Activated T-cell treated with anti-CD3 and anti-CD28 coated beads, Interleukin-2, amount 50 U/mL, for 24 hours (primary cell): Measurements from ENCODE around the gene ISX.
A peak's percentile ranks its signal among the peaks of the same experiment; 100 is the strongest.
"Not testable (repeated sequence)": the region's sequence is repeated elsewhere in the genome, so short reads cannot be mapped to it uniquely, and the experiment has no call there.

Experiments used
- DNase-seq: peaks from one replicate; pipeline ENCODE4 v3.0.0-alpha.2; 2020
- H3K27ac Mint-ChIP-seq: 2 replicates; pipeline ENCODE4 v1.8.0; 2020; ENCODE audit warnings: mild to moderate bottlenecking, mixed read lengths
- H3K27me3 Mint-ChIP-seq: 2 replicates; pipeline ENCODE4 v1.8.0; 2020; ENCODE audit warnings: mixed read lengths
- H3K36me3 Mint-ChIP-seq: 2 replicates; pipeline ENCODE4 v1.8.0; 2020; ENCODE audit warnings: low read depth, mixed read lengths
- H3K4me1 Mint-ChIP-seq: 2 replicates; pipeline ENCODE4 v1.8.0; 2020; ENCODE audit warnings: low read depth, mixed read lengths
- H3K4me3 Mint-ChIP-seq: 2 replicates; pipeline ENCODE4 v1.8.0; 2020; ENCODE audit warnings: mild to moderate bottlenecking, moderate library complexity, mixed read lengths
- H3K9me3 Mint-ChIP-seq: 2 replicates; pipeline ENCODE4 v1.8.0; 2020; ENCODE audit warnings: mixed read lengths

Gene ISX

GRCh38 chr22:35043934-35044319 is 22.0 kb upstream of the ISX start:
- Mint-ChIP-seq H3K27me3 (peaks cover 28% of the 10 kb centered on the region), H3K4me3 (no peak overlapping the region), H3K27ac (no peak overlapping the region), H3K36me3 (no peaks in the 10 kb centered on the region), H3K4me1 (no peaks in the 10 kb centered on the region), H3K9me3 (no peaks in the 10 kb centered on the region)
- no peak for DNase-seq

GRCh38 chr22:35044607-35045390 is 21.2 kb upstream of the ISX start:
- DNase-seq = no peak
- H3K27me3 Mint-ChIP-seq = peaks cover 33% of the 10 kb centered on the region
- H3K36me3 Mint-ChIP-seq = no peaks in the 10 kb centered on the region
- H3K4me3 Mint-ChIP-seq = no peak overlapping the region
- no peak overlapping the region for H3K27ac Mint-ChIP-seq
- H3K4me1 Mint-ChIP-seq = no peaks in the 10 kb centered on the region
- no peaks in the 10 kb centered on the region for H3K9me3 Mint-ChIP-seq

GRCh38 chr22:35045451-35045850 is 20.5 kb upstream of the ISX start:
- Mint-ChIP-seq H3K4me1 (no peaks in the 10 kb centered on the region), H3K36me3 (no peaks in the 10 kb centered on the region), H3K27me3 (peaks cover 38% of the 10 kb centered on the region), H3K9me3 (no peaks in the 10 kb centered on the region), H3K4me3 (no peak overlapping the region), H3K27ac (no peak overlapping the region)
- no peak for DNase-seq

GRCh38 chr22:35046744-35047462 is 19.1 kb upstream of the ISX start:
- H3K36me3 Mint-ChIP-seq = no peaks in the 10 kb centered on the region
- H3K27me3 Mint-ChIP-seq = peaks cover 40% of the 10 kb centered on the region
- no peaks in the 10 kb centered on the region for H3K9me3 Mint-ChIP-seq
- DNase-seq = no peak
- H3K27ac Mint-ChIP-seq = no peak overlapping the region
- no peak overlapping the region for H3K4me3 Mint-ChIP-seq
- H3K4me1 Mint-ChIP-seq = no peaks in the 10 kb centered on the region

- H3K4me1 Mint-ChIP-seq, H3K4me3 Mint-ChIP-seq, DNase-seq, H3K27ac Mint-ChIP-seq, H3K9me3 Mint-ChIP-seq, H3K36me3 Mint-ChIP-seq: not testable (repeated sequence)
- peaks cover 42% of the 10 kb centered on the region for H3K27me3 Mint-ChIP-seq
Measured at GRCh38 chr22:35050038-35050437, 15.9 kb upstream of the ISX start.

- Mint-ChIP-seq H3K36me3 (no peaks in the 10 kb centered on the region), H3K4me1 (no peaks in the 10 kb centered on the region), H3K27ac (no peak overlapping the region), H3K4me3 (no peak overlapping the region), H3K27me3 (peaks cover 40% of the 10 kb centered on the region), H3K9me3 (no peaks in the 10 kb centered on the region)
- DNase-seq = no peak
Measured at GRCh38 chr22:35051013-35051535, 14.9 kb upstream of the ISX start.

- no peak for DNase-seq
- Mint-ChIP-seq H3K4me1 (no peaks in the 10 kb centered on the region), H3K27me3 (peaks cover 39% of the 10 kb centered on the region), H3K4me3 (no peak overlapping the region), H3K9me3 (no peaks in the 10 kb centered on the region), H3K27ac (no peak overlapping the region), H3K36me3 (no peaks in the 10 kb centered on the region)
Measured at GRCh38 chr22:35051791-35052190, 14.2 kb upstream of the ISX start.

GRCh38 chr22:35053060-35053835 is 12.7 kb upstream of the ISX start:
- no peaks in the 10 kb centered on the region for H3K4me1 Mint-ChIP-seq
- no peaks in the 10 kb centered on the region for H3K9me3 Mint-ChIP-seq
- no peaks in the 10 kb centered on the region for H3K36me3 Mint-ChIP-seq
- DNase-seq = no peak
- peak overlapping the region; percentile 13 for H3K27ac Mint-ChIP-seq
- H3K27me3 Mint-ChIP-seq = peaks cover 35% of the 10 kb centered on the region
- H3K4me3 Mint-ChIP-seq = no peak overlapping the region

- Mint-ChIP-seq H3K36me3 (no peaks in the 10 kb centered on the region), H3K4me1 (no peaks in the 10 kb centered on the region), H3K4me3 (no peak overlapping the region), H3K27ac (no peak overlapping the region), H3K27me3 (peaks cover 30% of the 10 kb centered on the region), H3K9me3 (no peaks in the 10 kb centered on the region)
- DNase-seq = no peak
Measured at GRCh38 chr22:35054064-35054463, 11.9 kb upstream of the ISX start.

- no peak overlapping the region for H3K4me3 Mint-ChIP-seq
- peaks cover 5% of the 10 kb centered on the region for H3K9me3 Mint-ChIP-seq
- DNase-seq = no peak
- H3K4me1 Mint-ChIP-seq = no peaks in the 10 kb centered on the region
- H3K27me3 Mint-ChIP-seq = peaks cover 22% of the 10 kb centered on the region
- no peaks in the 10 kb centered on the region for H3K36me3 Mint-ChIP-seq
- H3K27ac Mint-ChIP-seq = no peak overlapping the region
Measured at GRCh38 chr22:35056486-35056885, 9.5 kb upstream of the ISX start.

GRCh38 chr22:35057155-35057554 is 8.8 kb upstream of the ISX start:
- no peak for DNase-seq
- Mint-ChIP-seq H3K4me3 (no peak overlapping the region), H3K36me3 (no peaks in the 10 kb centered on the region), H3K4me1 (no peaks in the 10 kb centered on the region), H3K27ac (no peak overlapping the region), H3K9me3 (peaks cover 5% of the 10 kb centered on the region), H3K27me3 (peaks cover 19% of the 10 kb centered on the region)

- peaks cover under 1% of the 10 kb centered on the region for H3K4me1 Mint-ChIP-seq
- H3K36me3 Mint-ChIP-seq = no peaks in the 10 kb centered on the region
- DNase-seq = no peak
- peaks cover 12% of the 10 kb centered on the region for H3K27me3 Mint-ChIP-seq
- H3K4me3 Mint-ChIP-seq = no peak overlapping the region
- peaks cover 5% of the 10 kb centered on the region for H3K9me3 Mint-ChIP-seq
- no peak overlapping the region for H3K27ac Mint-ChIP-seq
Measured at GRCh38 chr22:35059632-35060031, 6.3 kb upstream of the ISX start.

- Mint-ChIP-seq H3K9me3 (peaks cover 2% of the 10 kb centered on the region), H3K36me3 (no peaks in the 10 kb centered on the region), H3K4me1 (peaks cover 2% of the 10 kb centered on the region), H3K27me3 (peaks cover 2% of the 10 kb centered on the region), H3K27ac (no peak overlapping the region), H3K4me3 (no peak overlapping the region)
- no peak for DNase-seq
Measured at GRCh38 chr22:35064664-35065063, 1.3 kb upstream of the ISX start.

GRCh38 chr22:35065183-35065582 is 775 bp upstream of the ISX start:
- DNase-seq = no peak
- Mint-ChIP-seq H3K27ac (no peak overlapping the region), H3K4me1 (peaks cover 2% of the 10 kb centered on the region), H3K9me3 (no peaks in the 10 kb centered on the region), H3K36me3 (no peaks in the 10 kb centered on the region), H3K27me3 (peaks cover 2% of the 10 kb centered on the region), H3K4me3 (no peak overlapping the region)
